ENCODE measurements around the gene TBC1D7.

GRCh38 chr6:13372076-13372475 is 43.7 kb upstream of the TBC1D7 start:
- no peak for TF ChIP-seq EZH2 (IDR thresholded peaks at IDR 0.05; ENCODE audit: borderline replicate concordance, low read length)
- TF ChIP-seq CTCF (conservative IDR thresholded peaks at IDR 0.05 in 1 of 2, IDR thresholded peaks at IDR 0.05 in 1 of 2; ENCODE audit: extremely low read depth in 1 of 2, insufficient read depth in 1 of 2, low read depth in 1 of 2, low read length in 2 of 2), result no peak
